Activated CD4-positive, alpha-beta T cell treated with anti-CD3 and anti-CD28 coated beads, Interleukin-2, amount 50 U/mL, for 4 hours (primary cell): Measurements from ENCODE around the gene L1TD1.
A peak's percentile ranks its signal among the peaks of the same experiment; 100 is the strongest.
"Not testable (repeated sequence)": the region's sequence is repeated elsewhere in the genome, so short reads cannot be mapped to it uniquely, and the experiment has no call there.

Experiments
- DNase-seq, 2 experiments: peaks; one replicate each; pipeline ENCODE4 v3.0.0-alpha.2; 2020

Gene L1TD1

GRCh38 chr1:62194651-62195544 is at the start of gene L1TD1:
L1TD1 (plus strand) TSS chr1:62194849; CDS start chr1:62206629, 11,780 bp downstream.
- DNase-seq, result no peak

DNA sequence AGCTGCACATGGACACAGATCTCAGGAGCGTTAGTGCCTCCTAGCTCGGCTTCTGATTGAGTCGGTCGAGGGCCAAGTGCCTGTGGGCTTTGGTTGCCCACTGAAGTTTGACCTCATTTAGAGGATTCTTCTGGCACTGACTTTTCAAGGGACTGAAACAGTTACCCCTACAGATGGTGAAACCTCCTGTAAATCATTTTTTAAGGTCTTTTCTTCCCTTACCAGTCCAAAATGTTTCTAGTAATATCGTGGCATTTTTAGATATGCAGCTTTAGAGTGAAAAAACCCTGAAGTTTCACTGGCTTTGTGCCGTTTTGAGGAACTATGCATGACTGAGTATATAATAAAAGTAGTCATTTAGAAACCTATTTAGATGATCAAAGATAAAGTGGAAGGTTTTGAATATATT is 34.7 kb upstream of the L1TD1 start:
- DNase-seq, result no peak

- DNase-seq, result no peak
Measured at GRCh38 chr1:62161711-62162110, 32.9 kb upstream of the L1TD1 start.

DNA sequence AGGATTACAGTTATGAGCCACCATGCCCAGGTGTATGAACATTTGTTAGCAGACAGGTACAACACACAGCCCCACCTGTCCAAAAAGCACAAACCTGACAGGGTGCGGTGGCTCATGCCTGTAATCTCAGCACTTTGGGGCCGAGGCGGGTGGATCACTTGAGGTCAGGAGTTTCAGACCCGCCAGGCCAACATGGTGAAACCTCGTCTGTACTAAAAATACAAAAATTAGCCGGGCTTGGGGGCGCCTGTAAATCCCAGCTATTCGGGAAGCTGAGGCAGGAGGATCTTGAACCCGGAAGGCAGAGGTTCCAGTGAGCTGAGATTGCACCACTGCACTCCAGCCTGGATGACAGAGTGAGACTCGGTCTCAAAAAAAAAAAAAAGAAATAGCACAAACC is 24.3 kb upstream of the L1TD1 start:
- DNase-seq, result not testable (repeated sequence)

DNA sequence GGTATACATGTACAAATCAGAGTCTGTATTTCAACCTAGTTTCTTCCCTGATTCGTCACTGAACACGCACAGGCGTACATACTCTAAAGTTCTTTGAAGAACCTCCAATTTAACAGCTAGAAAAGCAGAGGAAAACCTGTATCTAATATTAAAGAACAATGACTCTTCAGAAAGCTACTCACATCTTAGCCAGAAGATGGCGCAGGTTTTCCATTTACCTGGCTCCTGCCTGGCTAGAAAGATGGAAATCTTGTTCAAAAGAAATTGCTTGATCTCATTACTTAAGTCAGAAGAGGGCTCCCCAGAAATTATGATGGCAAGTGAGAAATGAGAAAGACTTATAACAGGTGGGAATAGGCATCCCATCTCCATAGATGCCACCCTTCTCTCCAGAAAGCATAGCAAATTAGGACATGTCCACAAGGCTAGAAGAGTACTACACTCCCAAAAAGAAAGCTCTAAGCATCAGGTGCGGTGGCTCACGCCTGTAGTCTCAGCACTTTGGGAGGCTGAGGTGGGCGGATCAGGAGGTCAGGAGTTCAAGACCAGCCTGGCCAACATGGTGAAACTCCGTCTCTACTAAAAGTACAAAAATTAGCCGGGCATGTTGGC is 19.0 kb upstream of the L1TD1 start:
- DNase-seq, result peak in 1 of 2 experiments; percentile 18

- no peak for DNase-seq
Measured at GRCh38 chr1:62176597-62177312, 17.9 kb upstream of the L1TD1 start.

- no peak for DNase-seq
Measured at GRCh38 chr1:62177621-62178020, 17.0 kb upstream of the L1TD1 start.

GRCh38 chr1:62178372-62178771 is 16.3 kb upstream of the L1TD1 start:
- no peak for DNase-seq

GRCh38 chr1:62180054-62180453 is 14.6 kb upstream of the L1TD1 start:
- DNase-seq, result not testable (repeated sequence)

GRCh38 chr1:62180639-62181038 is 14.0 kb upstream of the L1TD1 start:
- no peak for DNase-seq

- no peak for DNase-seq
Measured at GRCh38 chr1:62181532-62181931, 13.1 kb upstream of the L1TD1 start.

GRCh38 chr1:62182157-62182556 is 12.5 kb upstream of the L1TD1 start:
- not testable (repeated sequence) for DNase-seq

DNA sequence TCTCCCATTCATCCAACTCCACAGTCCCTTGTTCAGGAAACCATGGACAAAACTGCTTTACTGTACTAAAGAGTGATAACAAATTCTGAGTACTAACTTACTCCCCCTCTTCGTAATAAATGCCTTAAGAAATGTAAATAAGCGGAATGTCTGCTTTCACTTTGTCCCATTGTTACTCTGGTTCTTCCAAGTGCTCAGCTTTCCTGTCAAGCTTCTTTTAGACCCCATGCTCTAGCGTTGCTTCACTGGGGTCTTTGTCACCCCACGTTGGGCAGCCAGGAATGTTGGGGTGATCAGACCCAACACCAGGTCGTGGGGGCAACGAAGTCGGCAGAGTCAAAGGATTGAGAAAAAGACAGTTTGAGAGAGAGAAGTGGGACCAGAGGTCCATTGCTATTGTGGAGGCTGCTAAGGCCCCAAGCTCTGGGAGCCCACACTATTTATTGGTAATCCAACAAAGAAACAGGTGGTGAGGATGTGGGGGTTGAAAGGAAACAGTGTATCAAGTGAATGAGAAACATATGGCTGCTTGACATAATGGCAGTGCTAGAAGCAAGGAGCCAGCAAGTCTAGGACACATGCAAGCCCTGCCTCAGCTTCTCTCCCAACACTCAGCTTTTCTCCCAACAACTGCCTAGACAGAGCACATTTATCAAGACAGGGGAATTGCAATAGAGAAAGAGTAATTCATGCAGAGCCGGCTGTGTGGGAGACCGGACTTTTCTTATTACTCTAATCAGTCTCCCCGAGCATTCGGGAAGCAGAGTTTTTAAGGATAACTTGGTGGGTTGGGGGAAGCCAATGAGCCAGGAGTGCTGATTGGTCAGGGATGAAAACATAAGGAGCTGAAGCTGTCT is 11.3 kb upstream of the L1TD1 start:
- DNase-seq, result not testable (repeated sequence)

GRCh38 chr1:62184336-62184735 is 10.3 kb upstream of the L1TD1 start:
- DNase-seq, result no peak

GRCh38 chr1:62185233-62185632 is 9.4 kb upstream of the L1TD1 start:
- DNase-seq, result not testable (repeated sequence)

GRCh38 chr1:62185677-62186076 is 9.0 kb upstream of the L1TD1 start:
- no peak for DNase-seq

DNA sequence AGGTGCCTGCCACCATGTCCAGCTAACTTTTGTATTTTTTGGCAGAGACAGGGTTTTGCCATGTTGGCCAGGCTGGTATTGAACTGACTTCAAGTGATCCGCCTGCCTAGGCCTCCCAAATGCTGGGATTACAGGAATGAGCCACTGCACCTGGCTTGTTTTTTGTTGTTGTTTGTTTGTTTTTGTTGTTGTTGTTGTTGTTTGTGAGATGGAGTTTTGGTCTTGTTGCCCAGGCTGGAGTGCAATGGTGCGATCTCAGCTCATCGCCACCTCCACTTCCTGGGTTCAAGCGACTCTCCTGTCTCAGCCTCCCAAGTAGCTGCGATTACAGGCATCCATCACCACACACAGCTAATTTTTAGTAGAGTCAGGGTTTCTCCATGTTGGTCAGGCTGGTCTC is 7.1 kb upstream of the L1TD1 start:
- no peak for DNase-seq

DNA sequence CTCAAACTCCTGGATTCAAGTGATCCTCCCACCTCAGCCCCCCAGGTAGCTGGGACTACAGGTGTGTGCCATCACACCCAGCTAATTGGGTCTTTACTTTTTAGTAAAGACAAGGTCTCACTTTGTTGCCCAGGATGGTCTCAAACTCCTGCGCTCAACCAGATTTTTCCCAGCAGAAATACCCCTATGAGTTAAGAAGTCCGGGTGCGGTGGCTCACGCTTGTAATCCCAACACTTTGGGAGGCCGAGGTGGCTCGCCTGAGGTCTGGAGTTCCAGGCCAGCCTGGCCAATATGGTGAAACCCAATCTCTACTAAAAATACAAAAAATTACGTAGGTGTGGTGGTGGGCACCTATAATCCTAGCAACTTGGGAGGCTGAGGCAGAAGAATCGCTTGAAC is 6.5 kb upstream of the L1TD1 start:
- no peak for DNase-seq

- no peak for DNase-seq
Measured at GRCh38 chr1:62196086-62196690, 1.5 kb downstream of the L1TD1 start.

DNA sequence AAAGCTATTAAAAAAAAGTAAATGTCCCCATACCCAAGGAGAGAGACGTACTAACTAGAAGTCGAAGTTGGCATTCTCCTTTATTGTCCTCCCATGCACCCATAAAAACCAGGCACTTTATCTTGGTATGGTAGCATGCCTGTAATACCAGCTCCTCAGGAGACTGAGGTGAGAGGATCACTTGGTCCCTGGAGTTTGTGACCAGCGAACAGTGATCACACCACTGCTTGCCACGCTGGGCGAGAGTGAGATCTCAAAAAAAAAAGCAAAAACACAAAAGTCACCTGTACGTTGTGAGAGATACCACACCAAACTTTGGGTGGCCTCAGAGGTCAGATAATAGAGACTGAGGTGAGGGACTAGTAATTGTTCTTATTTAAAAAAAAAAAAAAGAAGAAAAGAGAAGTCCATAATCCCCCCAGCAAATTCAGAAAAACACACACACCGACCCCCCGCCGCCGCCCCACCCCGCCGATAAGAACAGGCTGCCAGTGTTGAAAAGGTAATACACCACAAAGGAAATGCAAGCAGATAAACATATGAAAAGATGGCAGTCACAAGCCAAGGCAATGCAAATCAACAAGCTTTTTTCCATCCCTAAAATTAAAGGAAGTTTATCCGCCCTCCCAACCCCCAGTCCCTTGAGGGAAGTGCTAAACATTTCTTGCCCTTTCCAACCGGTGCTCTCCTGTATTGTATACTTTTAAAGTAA is 3.6 kb downstream of the L1TD1 start:
- DNase-seq, result no peak

DNA sequence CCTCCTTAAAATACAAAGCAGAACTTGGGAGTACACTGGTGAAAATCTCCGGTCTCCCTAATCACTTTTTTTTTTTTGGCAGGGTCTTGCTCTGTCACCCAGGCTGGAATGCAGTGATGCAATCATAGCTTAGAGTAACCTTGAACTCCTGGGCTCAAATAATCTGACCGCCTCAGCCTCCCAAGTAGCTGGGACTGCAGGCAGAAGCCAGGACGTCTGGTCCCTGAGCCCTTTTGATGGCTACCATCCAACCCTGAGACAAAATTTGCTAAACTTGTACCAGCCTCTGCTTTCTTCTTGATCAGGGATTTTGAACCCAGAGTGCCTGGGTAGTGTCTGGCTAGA is 4.1 kb downstream of the L1TD1 start:
- no peak for DNase-seq

DNA sequence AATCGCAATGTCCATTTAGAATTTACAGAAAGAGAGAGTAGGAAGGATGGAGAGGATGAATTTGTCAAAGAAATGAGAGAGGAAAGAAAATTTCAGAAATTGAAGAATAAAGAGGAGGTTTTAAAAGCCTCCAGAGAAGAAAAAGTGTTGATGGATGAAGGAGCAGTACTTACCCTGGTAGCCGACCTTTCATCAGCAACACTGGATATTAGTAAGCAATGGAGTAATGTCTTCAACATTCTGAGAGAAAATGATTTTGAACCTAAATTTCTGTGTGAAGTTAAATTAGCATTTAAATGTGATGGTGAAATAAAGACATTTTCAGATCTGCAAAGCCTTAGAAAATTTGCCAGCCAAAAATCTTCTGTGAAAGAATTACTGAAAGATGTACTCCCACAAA is 12.5 kb downstream of the L1TD1 start:
- no peak for DNase-seq
